A549 (cell line): ENCODE measurements around the gene MED16. TPM values are rescaled to one million over a fixed set of nuclear protein-coding genes. Genes with fewer than 3 reads are reported as not detected.

ENCODE experiments used
- ATAC-seq, 2 experiments: fragments of 200-7000 bp in 1 of 2; fragments of >200 bp in 1 of 2; cut with Nextera tagmentation in 1 of 2; cut with Tn5 transposase in 1 of 2; 3 replicates each; pipeline versions ENCODE4 v1.8.0 to v1.9.1; 2018 to 2020; ENCODE audit warnings: mild to moderate bottlenecking in 1 of 2, moderate library complexity in 1 of 2
- CTCF ChIA-PET: fragments of 300-600 bp; sonication (Branson Sonifier 250); formaldehyde crosslinking; extraction: SDS; loops from one replicate; lab custom pipeline; 2021; ENCODE audit warnings: antibody characterized with exemption, inconsistent platforms; lab: Yijun Ruan, JAX
- POLR2A ChIA-PET: fragments of 350-600 bp; formaldehyde crosslinking; extraction: SDS; loops from one replicate; lab custom pipeline; 2021; ENCODE audit warnings: antibody characterized with exemption, inconsistent platforms; lab: Yijun Ruan, JAX
- DNase-seq, 2 experiments: peaks; one replicate each; pipeline versions ENCODE4 v3.0.0 to v3.0.0-alpha.2; 2011 to 2016; ENCODE audit warnings: low read depth in 1 of 2, low spot score in 1 of 2
- FAIRE-seq: peaks from 2 replicates; lab custom pipeline; 2011; peaks lifted over from hg19 to GRCh38; lab: Jason Lieb, UNC
- H3K27ac ChIP-seq, 2 experiments: fragments of >200 bp; sonication (Bioruptor Twin); formaldehyde crosslinking; 3 replicates each; pipeline ENCODE4 v1.5.1; 2016 to 2017
- H3K4me1 ChIP-seq: fragments of >200 bp; sonication (Bioruptor Twin); formaldehyde crosslinking; 3 replicates; pipeline ENCODE4 v1.6.1; 2016
- H3K4me2 ChIP-seq: fragments of >200 bp; sonication (Bioruptor Twin); formaldehyde crosslinking; 3 replicates; pipeline ENCODE4 v1.6.1; 2016
- H3K4me3 ChIP-seq: fragments of >200 bp; sonication (Bioruptor Twin); formaldehyde crosslinking; 3 replicates; pipeline ENCODE4 v1.5.1; 2016
- H3K9me3 ChIP-seq: fragments of >200 bp; sonication (Bioruptor Twin); formaldehyde crosslinking; 3 replicates; pipeline ENCODE4 v1.6.1; 2016
- BHLHE40 ChIP-seq: IDR thresholded peaks from 2 replicates; pipeline ENCODE4 v1.6.1; 2012; ENCODE audit warnings: low read depth, low read length, inconsistent platforms
- CEBPB ChIP-seq, 2 experiments: fragments of >200 bp in 1 of 2; sonication (Bioruptor Twin) in 1 of 2; formaldehyde crosslinking in 1 of 2; IDR thresholded peaks; 2 replicates each; pipeline ENCODE4 v1.6.1; 2012 to 2016
- CHD2 ChIP-seq: fragments of 150-350 bp; IDR thresholded peaks from 2 replicates; pipeline ENCODE4 v1.6.1; 2014; ENCODE audit warnings: low read length; ENCODE audit not compliant: partially characterized antibody
- CHD4 ChIP-seq: fragments of 200-600 bp; sonication (generic); IDR thresholded peaks from 2 replicates; pipeline ENCODE4 v1.6.1; 2016; ENCODE audit warnings: antibody characterized with exemption, mild to moderate bottlenecking, borderline replicate concordance
- EP300 ChIP-seq, 2 experiments: fragments of >200 bp; sonication (Bioruptor Twin); formaldehyde crosslinking; IDR thresholded peaks; 2 replicates in 1 of 2; 3 replicates in 1 of 2; pipeline ENCODE4 v1.6.1; 2016 to 2017
- GATA3 ChIP-seq: IDR thresholded peaks from 2 replicates; pipeline ENCODE4 v1.6.1; 2012; ENCODE audit warnings: borderline replicate concordance
- HOXB5 ChIP-seq: fragments of 250-450 bp; sonication (Bioruptor Pico); IDR thresholded peaks from 2 replicates; pipeline ENCODE4 v1.5.0; 2020; ENCODE audit warnings: mild to moderate bottlenecking, moderate library complexity
- JUN ChIP-seq, 2 experiments: fragments of >200 bp; sonication (Bioruptor Twin); formaldehyde crosslinking; IDR thresholded peaks; 2 replicates in 1 of 2; 3 replicates in 1 of 2; pipeline ENCODE4 v1.6.1; 2016 to 2017
- KDM1A ChIP-seq: fragments of 200-600 bp; sonication (generic); IDR thresholded peaks from 2 replicates; pipeline ENCODE4 v1.6.1; 2016; ENCODE audit warnings: low read depth, mild to moderate bottlenecking
- NPAS2 ChIP-seq: fragments of 250-450 bp; sonication (Bioruptor Pico); IDR thresholded peaks from 2 replicates; pipeline ENCODE4 v1.8.0; 2022; ENCODE audit warnings: mild to moderate bottlenecking, moderate library complexity, borderline replicate concordance
- RAD21 ChIP-seq, 2 experiments: fragments of >200 bp in 1 of 2; sonication (Bioruptor Twin) in 1 of 2; formaldehyde crosslinking in 1 of 2; IDR thresholded peaks in 1 of 2; conservative IDR thresholded peaks in 1 of 2; 2 replicates in 1 of 2; 3 replicates in 1 of 2; pipeline ENCODE4 v1.6.1; 2012 to 2018; ENCODE audit warnings: inconsistent platforms in 1 of 2
- RARB ChIP-seq: fragments of 250-450 bp; sonication (Bioruptor Pico); IDR thresholded peaks from 2 replicates; pipeline ENCODE4 v1.8.0; 2021; ENCODE audit warnings: mild to moderate bottlenecking, moderate library complexity
- SMC3 ChIP-seq: fragments of >200 bp; sonication (Bioruptor Twin); formaldehyde crosslinking; IDR thresholded peaks from 3 replicates; pipeline ENCODE4 v1.6.1; 2018; ENCODE audit warnings: inconsistent platforms
- ZFP36 ChIP-seq: fragments of 450-650 bp; IDR thresholded peaks from 2 replicates; pipeline ENCODE4 v1.6.1; 2014; ENCODE audit warnings: borderline replicate concordance; ENCODE audit not compliant: partially characterized antibody
- ZNF302 ChIP-seq: fragments of 250-450 bp; sonication (Bioruptor Pico); IDR thresholded peaks from 2 replicates; pipeline ENCODE4 v1.9.0; 2021; ENCODE audit warnings: inconsistent platforms, mild to moderate bottlenecking, moderate library complexity
- WGBS: methylation state at CpG from one replicate; pipeline ENCODE4 v1.1.6; 2017; ENCODE audit errors: missing lambda C conversion rate; 5-methylcytosine and 5-hydroxymethylcytosine counted together
- polyA plus RNA-seq, 4 experiments: library from polyadenylated mRNA; depleted of rRNA in 3 of 4; stranded (reverse); fragments of >200 nt; fragmentation: RNase III in 1 of 4; extraction: RNeasy Plus Mini Kit Qiagen cat#74134 plus additional on column Dnase treatment in 1 of 4; gene quantifications; 2 replicates in 3 of 4; 3 replicates in 1 of 4; pipeline ENCODE4 v1.2.3, GENCODE V29; 2011 to 2017
- TF ChIP-seq, protein P1 (sequence below): fragments of >200 bp; sonication (Bioruptor Twin); formaldehyde crosslinking; IDR thresholded peaks from 3 replicates; pipeline ENCODE4 v1.5.1; 2016
- TF ChIP-seq, protein P2 (sequence below): IDR thresholded peaks from 2 replicates; pipeline ENCODE4 v1.6.1; 2012
- TF ChIP-seq, protein P3 (sequence below): fragments of 450-650 bp; IDR thresholded peaks from 2 replicates; pipeline ENCODE4 v1.6.1; 2014; ENCODE audit warnings: antibody characterized with exemption

MED16 gene
- polyA plus RNA-seq, 2 of the 4 experiments (the other 2 are of a cell fraction): 8.0 to 12.7 TPM

DNA sequence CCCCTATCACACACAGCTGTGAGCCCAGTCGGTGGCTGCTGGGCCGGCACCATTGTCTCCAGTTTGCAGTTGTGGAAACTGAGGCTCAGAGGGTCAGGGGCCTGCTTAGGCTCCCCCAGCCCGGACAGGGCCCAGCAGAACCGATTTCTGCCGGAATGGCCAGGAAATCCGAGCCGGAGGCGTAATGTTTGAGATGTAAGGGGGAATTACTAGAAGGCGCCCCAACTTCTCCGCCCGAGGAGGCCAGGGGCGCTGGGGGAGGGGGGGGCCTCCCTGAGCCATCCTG lies 25.1 kb upstream of the MED16 start:
- peak overlapping the region; percentile 98 for H3K4me2 ChIP-seq
- H3K4me1 ChIP-seq: peaks cover 14% of the 10 kb centered on the region; the same call in 1 of the 3 replicates
- H3K4me3 ChIP-seq: peak overlapping the region; percentile 49; the same call in 2 of the 3 replicates
- no peak for TF ChIP-seq BHLHE40
- no peak for TF ChIP-seq CEBPB (IDR thresholded peaks at IDR 0.05)
- no peak for TF ChIP-seq JUN (IDR thresholded peaks at IDR 0.05)
- DNase-seq: no peak
- FAIRE-seq: no peak
- ChIA-PET CTCF (interaction anchor here (0.7 to 1.1 kb wide), 3 partner anchors 39 to 148 kb away, joined by 3 to 5 read pairs (median 4); partner anchors contain the start of gene WDR18), POLR2A (no interaction called here)
- no peak for ATAC-seq
- H3K9me3 ChIP-seq: no peaks in the 10 kb centered on the region
- H3K27ac ChIP-seq: peak overlapping the region; percentile 63 to 85; a peak in 4 of 6 replicates
- WGBS: 0% methylated on average over 2 of the region's 12 CpGs

DNA sequence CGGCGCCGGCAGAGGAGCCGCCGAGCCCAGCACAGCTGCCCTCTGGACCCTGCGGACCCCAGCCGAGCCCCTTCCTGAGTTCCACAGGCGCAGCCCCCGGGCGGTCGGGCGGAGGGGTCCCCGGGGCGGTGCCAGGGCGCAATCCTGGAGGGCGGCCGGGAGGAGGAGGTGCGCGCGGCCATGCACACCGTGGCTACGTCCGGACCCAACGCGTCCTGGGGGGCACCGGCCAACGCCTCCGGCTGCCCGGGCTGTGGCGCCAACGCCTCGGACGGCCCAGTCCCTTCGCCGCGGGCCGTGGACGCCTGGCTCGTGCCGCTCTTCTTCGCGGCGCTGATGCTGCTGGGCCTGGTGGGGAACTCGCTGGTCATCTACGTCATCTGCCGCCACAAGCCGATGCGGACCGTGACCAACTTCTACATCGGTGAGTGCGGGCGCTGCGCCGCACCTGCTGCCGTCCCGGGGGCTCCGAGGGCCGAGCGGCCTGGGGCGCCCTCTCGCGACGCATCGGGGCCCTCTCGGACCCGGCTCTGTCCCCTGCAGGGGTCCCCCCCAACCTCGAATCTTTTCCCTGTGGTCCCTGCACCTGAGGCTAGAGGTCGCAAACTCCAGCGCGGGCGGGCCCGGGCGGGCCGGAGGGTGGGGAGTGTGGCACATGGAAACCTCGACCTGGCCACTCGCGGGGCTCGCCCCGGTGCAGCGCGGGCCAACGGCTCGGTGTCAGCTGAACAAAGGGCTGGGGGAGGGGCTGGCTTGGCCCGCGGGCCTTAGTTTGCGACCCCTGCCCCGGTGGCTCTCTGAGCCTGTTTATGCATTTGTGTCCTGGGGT lies 24.6 kb upstream of the MED16 start, which contains the start of gene KISS1R:
KISS1R (plus strand) TSS at position 11 of the 829 bp plus-strand sequence; CDS start at position 181, 170 bp downstream.
- Histone ChIP-seq H3K4me2 (peak within 1 kb of the TSS; percentile 98), H3K27ac (peak within 1 kb of the TSS; percentile 63 to 85), H3K9me3 (no peaks in the 10 kb centered on the region), H3K4me1 (peaks cover 14% of the 10 kb centered on the region; the same call in 1 of the 3 replicates), H3K4me3 (peak within 1 kb of the TSS; percentile 49)
- DNase-seq: peak; percentile 51 to 59
- ATAC-seq: peak; percentile 44 to 67
- TF ChIP-seq EP300 (IDR thresholded peaks at IDR 0.05) (no peak), SMC3 (peak; percentile 76), KDM1A (peak; percentile 25; the same call in 1 of the 2 replicates), RAD21 (conservative IDR thresholded peaks at IDR 0.05 in 1 of 2, IDR thresholded peaks at IDR 0.05 in 1 of 2) (peak; percentile 68 to 82), ZNF302 (CRISPR knock-in tag) (no peak), ZFP36 (peak; percentile 94), CHD4 (no peak), GATA3 (no peak), HOXB5 (CRISPR knock-in tag) (no peak)
- TF ChIP-seq, protein P1, sequence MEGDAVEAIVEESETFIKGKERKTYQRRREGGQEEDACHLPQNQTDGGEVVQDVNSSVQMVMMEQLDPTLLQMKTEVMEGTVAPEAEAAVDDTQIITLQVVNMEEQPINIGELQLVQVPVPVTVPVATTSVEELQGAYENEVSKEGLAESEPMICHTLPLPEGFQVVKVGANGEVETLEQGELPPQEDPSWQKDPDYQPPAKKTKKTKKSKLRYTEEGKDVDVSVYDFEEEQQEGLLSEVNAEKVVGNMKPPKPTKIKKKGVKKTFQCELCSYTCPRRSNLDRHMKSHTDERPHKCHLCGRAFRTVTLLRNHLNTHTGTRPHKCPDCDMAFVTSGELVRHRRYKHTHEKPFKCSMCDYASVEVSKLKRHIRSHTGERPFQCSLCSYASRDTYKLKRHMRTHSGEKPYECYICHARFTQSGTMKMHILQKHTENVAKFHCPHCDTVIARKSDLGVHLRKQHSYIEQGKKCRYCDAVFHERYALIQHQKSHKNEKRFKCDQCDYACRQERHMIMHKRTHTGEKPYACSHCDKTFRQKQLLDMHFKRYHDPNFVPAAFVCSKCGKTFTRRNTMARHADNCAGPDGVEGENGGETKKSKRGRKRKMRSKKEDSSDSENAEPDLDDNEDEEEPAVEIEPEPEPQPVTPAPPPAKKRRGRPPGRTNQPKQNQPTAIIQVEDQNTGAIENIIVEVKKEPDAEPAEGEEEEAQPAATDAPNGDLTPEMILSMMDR: peak; percentile 66
- TF ChIP-seq, protein P2, sequence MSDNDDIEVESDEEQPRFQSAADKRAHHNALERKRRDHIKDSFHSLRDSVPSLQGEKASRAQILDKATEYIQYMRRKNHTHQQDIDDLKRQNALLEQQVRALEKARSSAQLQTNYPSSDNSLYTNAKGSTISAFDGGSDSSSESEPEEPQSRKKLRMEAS: peak; percentile 55; the same call in 1 of the 2 replicates
- no peak for FAIRE-seq
- CTCF ChIA-PET: interaction anchor here (0.7 to 1.1 kb wide), 3 partner anchors 39 to 148 kb away, joined by 3 to 5 read pairs (median 4); partner anchors contain the start of gene WDR18
- 0% methylated on average over 8 of the region's 87 CpGs for WGBS
- POLR2A ChIA-PET: no interaction called here

DNA sequence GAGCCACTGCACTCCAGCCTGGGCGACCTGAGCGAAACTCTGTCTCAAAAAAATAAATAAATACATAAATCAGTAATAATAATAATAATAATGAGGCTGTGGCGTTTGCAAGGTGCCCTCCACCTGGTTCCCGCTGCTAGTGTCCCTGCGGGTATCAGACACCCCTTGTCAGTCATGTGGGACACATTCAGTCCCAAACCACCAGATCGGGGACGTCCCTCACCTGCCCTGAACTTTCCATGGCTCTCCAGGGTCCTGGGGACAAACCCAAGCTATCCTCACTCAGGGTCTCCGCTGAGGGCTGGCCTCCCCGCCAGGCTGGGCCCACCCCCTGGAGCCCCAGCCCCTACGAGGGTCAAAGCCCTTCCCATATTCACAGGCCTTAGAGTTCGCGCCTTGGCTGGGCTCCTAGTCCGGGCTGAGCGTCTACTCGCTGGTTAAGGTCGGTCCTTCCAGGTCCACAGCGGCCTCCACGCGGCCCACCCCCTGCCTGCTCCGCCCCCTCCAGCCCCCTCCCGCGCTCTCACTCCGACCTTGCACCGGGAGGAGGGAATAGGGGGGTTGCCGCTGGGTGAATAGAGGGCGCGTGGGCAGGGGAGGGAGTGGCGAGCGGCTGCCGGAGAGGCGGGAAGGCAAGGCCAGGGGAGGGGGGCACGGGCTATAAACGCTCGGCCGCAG lies 23.8 kb upstream of the MED16 start:
- TF ChIP-seq RARB (CRISPR knock-in tag) (no peak), CHD2 (no peak), NPAS2 (no peak), HOXB5 (CRISPR knock-in tag) (no peak)
- TF ChIP-seq, protein P3, sequence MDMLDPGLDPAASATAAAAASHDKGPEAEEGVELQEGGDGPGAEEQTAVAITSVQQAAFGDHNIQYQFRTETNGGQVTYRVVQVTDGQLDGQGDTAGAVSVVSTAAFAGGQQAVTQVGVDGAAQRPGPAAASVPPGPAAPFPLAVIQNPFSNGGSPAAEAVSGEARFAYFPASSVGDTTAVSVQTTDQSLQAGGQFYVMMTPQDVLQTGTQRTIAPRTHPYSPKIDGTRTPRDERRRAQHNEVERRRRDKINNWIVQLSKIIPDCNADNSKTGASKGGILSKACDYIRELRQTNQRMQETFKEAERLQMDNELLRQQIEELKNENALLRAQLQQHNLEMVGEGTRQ: no peak
- TF ChIP-seq, protein P2: no peak
- TF ChIP-seq, all 56 proteins: peak for 0
- FAIRE-seq (no peak), ATAC-seq (peak in 1 of 2 experiments; percentile 10; a peak in 3 of 6 replicates), DNase-seq (no peak)
- H3K9me3 ChIP-seq: no peaks in the 10 kb centered on the region
- peak overlapping the region; percentile 98 for H3K4me2 ChIP-seq
- peaks cover 11% of the 10 kb centered on the region; the same call in 1 of the 3 replicates for H3K4me1 ChIP-seq
- peak overlapping the region; percentile 63 to 85 for H3K27ac ChIP-seq
- ChIA-PET CTCF (no interaction called here), POLR2A (no interaction called here)
- H3K4me3 ChIP-seq: peak overlapping the region; percentile 49
- WGBS: 65% methylated on average over 11 of the region's 35 CpGs
